ENCODE measurements around the gene PTK7.

The PTK7 gene

GRCh38 chr6:43091020-43091419 is 14.9 kb downstream of the PTK7 start:
- Histone ChIP-seq H3K27ac (no peak overlapping the region), H3K4me3 (IDR thresholded peaks at IDR 0.05; ENCODE audit: insufficient read depth, low read depth, low read length) (no peak overlapping the region), H3K79me2 (ENCODE audit: insufficient read depth, low read depth) (no peaks in the 10 kb centered on the region), H3K36me3 (ENCODE audit: insufficient read depth) (no peaks in the 10 kb centered on the region), H3K4me2 (no peak overlapping the region), H3K4me1 (ENCODE audit: low read depth, poor library complexity, severe bottlenecking) (no peaks in the 10 kb centered on the region), H2AFZ (ENCODE audit: low read depth) (no peak overlapping the region), H4K20me1 (ENCODE audit: insufficient read depth) (no peaks in the 10 kb centered on the region), H3K9ac (no peak overlapping the region), H3K27me3 (ENCODE audit: insufficient read depth, low read depth) (no peaks in the 10 kb centered on the region)
- no peak for TF ChIP-seq CTCF (conservative IDR thresholded peaks at IDR 0.05; ENCODE audit: low read depth, low read length)

DNA sequence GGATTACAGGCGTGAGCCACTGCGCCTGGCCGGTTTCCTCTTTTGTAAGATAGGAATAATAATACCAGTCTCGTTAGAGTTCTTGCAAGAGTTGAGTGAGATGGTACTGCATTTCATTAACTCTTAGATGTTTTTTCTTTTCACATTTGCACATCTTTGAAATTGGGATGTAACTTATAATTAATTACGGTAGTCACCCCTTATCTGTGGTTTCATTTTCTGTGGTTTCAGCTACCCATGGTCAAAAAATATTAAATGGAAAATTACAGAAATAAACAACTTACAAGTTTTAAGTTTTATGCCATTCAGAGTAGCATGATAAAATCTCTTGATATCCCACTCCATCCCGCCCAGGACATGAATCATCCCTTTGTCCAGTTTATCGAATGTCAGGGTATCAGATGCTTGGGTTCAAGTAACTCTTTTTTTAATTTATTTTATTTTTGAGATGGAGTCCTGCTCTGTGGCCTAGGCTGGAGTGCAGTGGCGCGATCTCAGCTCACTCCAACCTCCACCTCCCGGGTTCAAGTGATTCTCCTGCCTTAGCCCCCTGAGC is 15.4 kb downstream of the PTK7 start:
- H4K20me1 ChIP-seq (ENCODE audit: insufficient read depth) = no peaks in the 10 kb centered on the region
- H3K36me3 ChIP-seq (ENCODE audit: insufficient read depth) = no peaks in the 10 kb centered on the region
- TF ChIP-seq CTCF (conservative IDR thresholded peaks at IDR 0.05; ENCODE audit: low read depth, low read length) = no peak
- no peaks in the 10 kb centered on the region for H3K27me3 ChIP-seq (ENCODE audit: insufficient read depth, low read depth)
- H3K9ac ChIP-seq = no peak overlapping the region
- no peak overlapping the region for H3K4me3 ChIP-seq (IDR thresholded peaks at IDR 0.05; ENCODE audit: insufficient read depth, low read depth, low read length)
- no peak overlapping the region for H3K27ac ChIP-seq
- no peak overlapping the region for H2AFZ ChIP-seq (ENCODE audit: low read depth)
- no peaks in the 10 kb centered on the region for H3K79me2 ChIP-seq (ENCODE audit: insufficient read depth, low read depth)
- H3K4me1 ChIP-seq (ENCODE audit: low read depth, poor library complexity, severe bottlenecking) = no peaks in the 10 kb centered on the region
- H3K4me2 ChIP-seq = no peak overlapping the region

- H3K79me2 ChIP-seq (ENCODE audit: insufficient read depth, low read depth) = no peaks in the 10 kb centered on the region
- H3K4me1 ChIP-seq (ENCODE audit: low read depth, poor library complexity, severe bottlenecking) = no peaks in the 10 kb centered on the region
- H4K20me1 ChIP-seq (ENCODE audit: insufficient read depth) = no peaks in the 10 kb centered on the region
- no peaks in the 10 kb centered on the region for H3K36me3 ChIP-seq (ENCODE audit: insufficient read depth)
- H3K4me2 ChIP-seq = no peak overlapping the region
- H3K27ac ChIP-seq = no peak overlapping the region
- no peaks in the 10 kb centered on the region for H3K27me3 ChIP-seq (ENCODE audit: insufficient read depth, low read depth)
- no peak for TF ChIP-seq CTCF (conservative IDR thresholded peaks at IDR 0.05; ENCODE audit: low read depth, low read length)
- no peak overlapping the region for H2AFZ ChIP-seq (ENCODE audit: low read depth)
- H3K4me3 ChIP-seq (IDR thresholded peaks at IDR 0.05; ENCODE audit: insufficient read depth, low read depth, low read length) = no peak overlapping the region
- no peak overlapping the region for H3K9ac ChIP-seq
Observed at GRCh38 chr6:43092635-43093034, 16.5 kb downstream of the PTK7 start.

DNA sequence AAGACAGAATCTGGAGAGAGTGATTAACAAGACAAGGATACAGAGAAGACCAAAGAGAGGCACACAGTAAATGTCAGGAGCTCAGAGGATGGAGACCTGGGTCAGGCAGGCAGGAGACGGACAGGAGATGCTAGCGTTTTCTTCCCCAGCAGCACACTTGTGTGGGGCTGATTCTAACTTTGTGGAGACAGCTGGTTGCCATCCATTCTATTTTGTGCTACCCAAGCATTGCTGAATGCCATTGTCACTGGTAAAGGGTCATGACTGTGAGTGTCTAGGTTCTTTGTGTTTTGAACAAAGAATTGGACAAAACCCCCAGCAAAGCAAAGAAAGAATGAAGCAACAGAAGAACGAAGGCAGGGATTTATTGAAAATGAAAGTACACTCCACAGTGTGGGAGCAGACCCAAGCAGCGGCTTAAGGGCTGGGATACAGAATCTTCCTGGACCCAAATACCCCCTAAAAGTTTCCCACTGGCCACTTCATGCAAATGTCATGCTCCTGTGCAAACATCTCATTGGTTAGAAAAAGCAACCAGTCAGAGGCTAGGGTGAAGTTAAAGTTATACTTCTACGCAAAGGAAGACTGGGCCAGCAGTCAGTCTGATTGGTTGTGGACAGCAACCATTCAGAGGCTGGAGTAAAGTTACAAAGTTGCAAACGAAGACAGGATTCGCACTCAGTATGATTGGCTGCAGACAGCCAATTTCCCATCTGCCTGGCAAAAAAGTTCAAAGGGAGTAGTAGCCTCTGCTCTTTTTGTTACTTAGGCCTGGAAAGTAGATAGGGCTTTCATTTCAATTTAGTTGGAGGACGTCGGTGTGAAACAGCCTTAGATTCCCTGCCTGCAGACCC is 17.5 kb downstream of the PTK7 start:
- Histone ChIP-seq H3K4me2 (no peak overlapping the region), H2AFZ (ENCODE audit: low read depth) (no peak overlapping the region)

More for the DNA sequence above, 17.5 kb downstream of the PTK7 start:
- H3K27ac ChIP-seq = no peak overlapping the region
- H3K79me2 ChIP-seq (ENCODE audit: insufficient read depth, low read depth) = no peaks in the 10 kb centered on the region
- no peaks in the 10 kb centered on the region for H3K36me3 ChIP-seq (ENCODE audit: insufficient read depth)
- no peak for TF ChIP-seq CTCF (conservative IDR thresholded peaks at IDR 0.05; ENCODE audit: low read depth, low read length)
- no peaks in the 10 kb centered on the region for H3K27me3 ChIP-seq (ENCODE audit: insufficient read depth, low read depth)
- no peak overlapping the region for H3K4me3 ChIP-seq (IDR thresholded peaks at IDR 0.05; ENCODE audit: insufficient read depth, low read depth, low read length)
- H4K20me1 ChIP-seq (ENCODE audit: insufficient read depth) = no peaks in the 10 kb centered on the region
- H3K9ac ChIP-seq = no peak overlapping the region
- H3K4me1 ChIP-seq (ENCODE audit: low read depth, poor library complexity, severe bottlenecking) = no peaks in the 10 kb centered on the region
